ENCODE measurements around the gene RAMP3.

GRCh38 chr7:45216622-45217165 lies 59.1 kb downstream of the RAMP3 start:
- TF ChIP-seq CTCF (conservative IDR thresholded peaks at IDR 0.05 in 1 of 2, IDR thresholded peaks at IDR 0.05 in 1 of 2; ENCODE audit: low read depth in 1 of 2, low read length in 2 of 2): no peak
- TF ChIP-seq EZH2 (IDR thresholded peaks at IDR 0.05; ENCODE audit: low read length, missing control alignments): no peak

All from fibroblast of lung (primary cell).